AG04450 (cell line): ENCODE measurements around the gene CDH13. TPM values are rescaled to one million over a fixed set of nuclear protein-coding genes. Genes with fewer than 3 reads are reported as not detected.

Source experiments
- CTCF ChIA-PET: fragments of 300-600, 350-600 bp; formaldehyde crosslinking; extraction: SDS; loops from one replicate; lab custom pipeline; 2022; ENCODE audit warnings: antibody characterized with exemption, inconsistent platforms; lab: Charles Lee
- POLR2A ChIA-PET: fragments of 350-600 bp; formaldehyde crosslinking; extraction: SDS; loops from one replicate; lab custom pipeline; 2021; ENCODE audit warnings: antibody characterized with exemption, inconsistent platforms; lab: Yijun Ruan, JAX
- DNase-seq: peaks from one replicate; pipeline ENCODE4 v3.0.0-alpha.2; 2011; ENCODE audit warnings: low read depth, low spot score
- H3K27ac ChIP-seq: one replicate; pipeline ENCODE4 v1.5.1; 2012; ENCODE audit warnings: low read depth, low read length, control low read depth
- H3K27me3 ChIP-seq: one replicate; pipeline ENCODE4 v1.6.0; 2012; ENCODE audit warnings: low read length; ENCODE audit not compliant: control insufficient read depth, insufficient read depth
- H3K4me3 ChIP-seq: 2 replicates; pipeline ENCODE4 v1.5.1; 2011; ENCODE audit warnings: mild to moderate bottlenecking, low read depth, low read length, control low read depth
- H3K9me3 ChIP-seq: 2 replicates; pipeline ENCODE4 v1.5.1; 2012; ENCODE audit warnings: low read length; ENCODE audit not compliant: control insufficient read depth, insufficient read depth
- polyA plus RNA-seq: library from polyadenylated mRNA; depleted of rRNA; stranded (reverse); fragments of >200 nt; gene quantifications from 2 replicates; pipeline ENCODE4 v1.2.3, GENCODE V29; 2011
- TF ChIP-seq, protein P1 (sequence below): IDR thresholded peaks from 2 replicates; pipeline ENCODE4 v1.5.1; 2011; ENCODE audit warnings: low read depth, low read length, control low read depth, inconsistent platforms

CDH13 gene
- polyA plus RNA-seq, 1 experiment: 55.0 TPM

DNA sequence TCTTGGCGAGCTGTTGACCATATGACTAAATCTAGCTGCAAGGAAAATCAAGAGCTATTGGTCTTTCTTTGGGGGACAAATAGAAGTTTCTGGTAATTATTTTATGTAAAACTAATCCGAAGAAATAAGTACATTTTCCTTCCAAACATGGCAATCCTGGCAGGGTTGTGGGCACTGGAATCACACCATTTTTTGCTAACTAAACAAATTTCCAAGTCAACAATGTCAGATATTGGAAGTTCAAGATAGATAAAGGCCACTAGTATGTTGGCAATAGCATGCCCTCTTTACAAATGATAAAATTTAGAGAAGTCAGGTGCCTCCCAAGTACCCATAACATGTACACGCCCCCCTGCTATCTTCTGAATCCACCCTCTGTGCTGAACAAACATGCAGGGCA, 330.4 kb downstream of the CDH13 start:
- CTCF ChIA-PET: no interaction called here
- Histone ChIP-seq H3K27me3 (no peaks in the 10 kb centered on the region), H3K27ac (no peak overlapping the region), H3K9me3 (no peaks in the 10 kb centered on the region), H3K4me3 (no peak overlapping the region)
- no peak for DNase-seq
- POLR2A ChIA-PET: no interaction called here
- TF ChIP-seq, protein P1, sequence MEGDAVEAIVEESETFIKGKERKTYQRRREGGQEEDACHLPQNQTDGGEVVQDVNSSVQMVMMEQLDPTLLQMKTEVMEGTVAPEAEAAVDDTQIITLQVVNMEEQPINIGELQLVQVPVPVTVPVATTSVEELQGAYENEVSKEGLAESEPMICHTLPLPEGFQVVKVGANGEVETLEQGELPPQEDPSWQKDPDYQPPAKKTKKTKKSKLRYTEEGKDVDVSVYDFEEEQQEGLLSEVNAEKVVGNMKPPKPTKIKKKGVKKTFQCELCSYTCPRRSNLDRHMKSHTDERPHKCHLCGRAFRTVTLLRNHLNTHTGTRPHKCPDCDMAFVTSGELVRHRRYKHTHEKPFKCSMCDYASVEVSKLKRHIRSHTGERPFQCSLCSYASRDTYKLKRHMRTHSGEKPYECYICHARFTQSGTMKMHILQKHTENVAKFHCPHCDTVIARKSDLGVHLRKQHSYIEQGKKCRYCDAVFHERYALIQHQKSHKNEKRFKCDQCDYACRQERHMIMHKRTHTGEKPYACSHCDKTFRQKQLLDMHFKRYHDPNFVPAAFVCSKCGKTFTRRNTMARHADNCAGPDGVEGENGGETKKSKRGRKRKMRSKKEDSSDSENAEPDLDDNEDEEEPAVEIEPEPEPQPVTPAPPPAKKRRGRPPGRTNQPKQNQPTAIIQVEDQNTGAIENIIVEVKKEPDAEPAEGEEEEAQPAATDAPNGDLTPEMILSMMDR: no peak

DNA sequence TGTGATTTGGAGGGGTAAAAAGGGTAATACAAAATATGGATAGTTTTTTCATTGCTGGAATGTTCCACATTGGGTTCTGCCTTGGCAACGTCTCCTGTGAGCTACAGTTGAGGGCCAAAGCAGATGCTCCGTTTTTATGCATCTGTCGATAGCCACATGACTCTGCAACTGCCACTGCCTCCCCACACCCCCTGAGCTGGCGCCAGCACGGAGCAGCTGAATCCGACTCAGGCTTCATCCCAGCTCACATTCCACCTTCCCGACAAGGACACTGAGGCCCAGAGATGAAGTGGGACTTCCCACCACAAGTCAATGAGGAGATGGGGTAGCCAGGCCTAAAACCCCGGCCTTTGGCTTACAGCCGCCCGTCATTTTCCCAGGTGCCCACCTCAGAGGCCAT, 334.1 kb downstream of the CDH13 start:
- no peak for DNase-seq
- Histone ChIP-seq H3K27me3 (no peaks in the 10 kb centered on the region), H3K4me3 (no peak overlapping the region), H3K9me3 (no peaks in the 10 kb centered on the region), H3K27ac (no peak overlapping the region)
- POLR2A ChIA-PET: no interaction called here
- CTCF ChIA-PET: no interaction called here
- TF ChIP-seq, protein P1: no peak

DNA sequence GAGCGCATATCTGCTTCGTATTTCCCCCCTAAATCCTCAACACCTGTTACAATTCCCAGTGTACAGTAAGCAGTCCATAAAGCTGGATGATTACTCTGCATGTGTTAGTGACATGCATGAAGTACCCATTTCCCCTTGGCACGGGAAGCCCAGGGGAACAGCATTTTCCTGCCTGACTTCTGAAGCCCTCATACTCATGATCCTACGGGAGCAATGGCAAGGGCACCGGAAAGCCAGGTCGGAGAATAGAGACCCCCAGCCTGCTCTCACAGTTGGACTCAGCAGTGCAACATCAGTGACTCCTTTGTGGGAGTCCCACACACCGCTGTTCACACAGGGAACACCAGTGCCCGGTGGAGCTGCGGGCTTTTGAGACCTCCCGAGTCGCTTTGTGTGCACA, 336.9 kb downstream of the CDH13 start:
- H3K27me3 ChIP-seq: no peaks in the 10 kb centered on the region
- ChIA-PET POLR2A (no interaction called here), CTCF (no interaction called here)
- DNase-seq: no peak
- H3K27ac ChIP-seq: no peak overlapping the region
- TF ChIP-seq, protein P1: no peak
- H3K4me3 ChIP-seq: no peak overlapping the region
- H3K9me3 ChIP-seq: no peaks in the 10 kb centered on the region

DNA sequence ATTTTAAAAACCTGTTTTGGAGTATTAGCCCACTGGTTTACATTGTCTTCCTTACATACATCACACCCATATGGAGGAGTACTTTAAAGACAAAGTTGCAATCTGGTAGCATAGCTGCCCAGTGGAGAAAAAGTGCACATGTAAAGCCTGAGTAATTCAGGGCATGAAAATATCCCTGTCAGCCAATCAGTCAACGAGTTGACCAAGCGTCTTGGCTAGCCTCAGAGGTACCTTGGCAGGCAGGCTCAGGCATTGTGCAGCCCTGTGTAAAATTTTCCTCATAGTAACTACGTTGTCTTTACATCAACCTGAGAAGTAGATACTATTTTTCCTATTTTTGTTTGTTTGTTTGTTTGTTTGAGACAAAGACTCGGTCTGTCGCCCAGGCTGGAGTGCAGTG, 339.0 kb downstream of the CDH13 start:
- POLR2A ChIA-PET: no interaction called here
- TF ChIP-seq, protein P1: no peak

DNA sequence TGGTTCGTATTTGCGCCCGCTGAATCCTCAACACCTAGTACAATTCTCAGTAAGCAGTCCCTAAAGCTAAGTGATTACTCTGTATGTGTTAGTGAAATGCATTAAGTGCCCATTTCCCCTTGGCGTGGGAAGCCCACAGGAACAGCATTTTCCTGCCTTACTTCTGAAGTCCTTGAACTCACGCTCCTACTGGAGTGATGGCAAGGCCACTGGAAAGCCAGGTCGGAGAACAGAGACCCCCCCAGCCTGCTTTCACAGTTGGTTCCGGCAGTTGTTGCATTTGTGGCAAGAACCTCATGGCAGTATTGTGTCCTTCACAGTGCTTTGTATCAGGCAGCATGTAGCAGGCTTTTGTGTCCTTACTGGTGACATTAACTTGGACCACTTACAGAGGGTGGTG, 340.7 kb downstream of the CDH13 start:
- POLR2A ChIA-PET: no interaction called here
- no peak overlapping the region for H3K27ac ChIP-seq
- DNase-seq: no peak
- CTCF ChIA-PET: no interaction called here
- no peaks in the 10 kb centered on the region for H3K27me3 ChIP-seq
- no peaks in the 10 kb centered on the region; the same call in 1 of the 2 replicates for H3K9me3 ChIP-seq
- TF ChIP-seq, protein P1: no peak
- H3K4me3 ChIP-seq: no peak overlapping the region

More for the DNA sequence above, 339.0 kb downstream of the CDH13 start:
- no peak overlapping the region for H3K4me3 ChIP-seq
- CTCF ChIA-PET: no interaction called here
- H3K9me3 ChIP-seq: no peaks in the 10 kb centered on the region; the same call in 1 of the 2 replicates
- DNase-seq: no peak
- no peak overlapping the region for H3K27ac ChIP-seq
- no peaks in the 10 kb centered on the region for H3K27me3 ChIP-seq
